Cerebellar cortex (tissue), 1 donor: ENCODE results near the gene SCYL2.
"Not testable (repeated sequence)": the region's sequence is repeated elsewhere in the genome, so short reads cannot be mapped to it uniquely, and the experiment has no call there.

ENCODE experiments used
- DNase-seq: peaks from one replicate; pipeline ENCODE4 v3.0.0-alpha.2; 2015; ENCODE audit warnings: low spot score

SCYL2 gene, protein sequence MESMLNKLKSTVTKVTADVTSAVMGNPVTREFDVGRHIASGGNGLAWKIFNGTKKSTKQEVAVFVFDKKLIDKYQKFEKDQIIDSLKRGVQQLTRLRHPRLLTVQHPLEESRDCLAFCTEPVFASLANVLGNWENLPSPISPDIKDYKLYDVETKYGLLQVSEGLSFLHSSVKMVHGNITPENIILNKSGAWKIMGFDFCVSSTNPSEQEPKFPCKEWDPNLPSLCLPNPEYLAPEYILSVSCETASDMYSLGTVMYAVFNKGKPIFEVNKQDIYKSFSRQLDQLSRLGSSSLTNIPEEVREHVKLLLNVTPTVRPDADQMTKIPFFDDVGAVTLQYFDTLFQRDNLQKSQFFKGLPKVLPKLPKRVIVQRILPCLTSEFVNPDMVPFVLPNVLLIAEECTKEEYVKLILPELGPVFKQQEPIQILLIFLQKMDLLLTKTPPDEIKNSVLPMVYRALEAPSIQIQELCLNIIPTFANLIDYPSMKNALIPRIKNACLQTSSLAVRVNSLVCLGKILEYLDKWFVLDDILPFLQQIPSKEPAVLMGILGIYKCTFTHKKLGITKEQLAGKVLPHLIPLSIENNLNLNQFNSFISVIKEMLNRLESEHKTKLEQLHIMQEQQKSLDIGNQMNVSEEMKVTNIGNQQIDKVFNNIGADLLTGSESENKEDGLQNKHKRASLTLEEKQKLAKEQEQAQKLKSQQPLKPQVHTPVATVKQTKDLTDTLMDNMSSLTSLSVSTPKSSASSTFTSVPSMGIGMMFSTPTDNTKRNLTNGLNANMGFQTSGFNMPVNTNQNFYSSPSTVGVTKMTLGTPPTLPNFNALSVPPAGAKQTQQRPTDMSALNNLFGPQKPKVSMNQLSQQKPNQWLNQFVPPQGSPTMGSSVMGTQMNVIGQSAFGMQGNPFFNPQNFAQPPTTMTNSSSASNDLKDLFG

DNA sequence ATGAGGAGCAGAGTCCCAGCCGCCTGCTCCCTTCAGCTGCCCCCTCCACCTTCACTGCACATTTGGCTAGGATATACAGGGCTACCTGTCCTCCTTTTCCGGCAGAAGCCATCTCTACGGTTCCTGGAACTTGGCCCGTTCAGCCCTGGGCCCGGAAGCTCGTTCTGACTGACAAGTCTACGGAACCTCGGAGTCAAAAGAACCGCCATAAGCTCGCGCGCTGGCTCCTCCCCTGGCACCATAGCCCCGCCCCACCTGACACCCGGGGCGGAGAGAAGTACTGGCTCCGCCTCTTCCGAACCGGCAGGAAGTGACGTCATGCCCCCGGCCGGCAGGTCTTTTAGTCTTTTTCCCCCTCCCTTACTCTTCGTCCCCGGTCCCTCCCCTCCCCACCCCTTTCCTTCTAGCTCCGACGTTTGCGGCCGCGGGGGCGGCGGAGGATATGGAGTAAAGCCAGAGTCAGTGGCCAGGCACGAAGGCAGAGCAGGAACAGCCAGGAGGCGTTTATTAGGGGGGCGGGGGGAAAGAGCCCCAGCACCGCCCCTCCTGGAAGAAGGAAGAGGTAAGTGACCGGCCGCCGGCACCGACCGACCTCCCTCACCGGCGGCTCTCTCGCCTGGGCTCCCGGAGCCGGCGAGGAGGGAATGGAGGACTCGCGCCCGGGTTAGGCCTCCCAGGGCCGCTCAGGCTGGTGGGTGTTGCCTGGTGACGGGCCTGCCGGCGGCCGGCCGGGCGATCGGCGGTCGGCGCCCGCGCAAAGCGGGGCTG lies at the start of gene SCYL2, which contains the start of gene DEPDC4:
Gene SCYL2 (plus strand): TSS at position 343 of the 768 bp plus-strand sequence. CDS start 15,794 bp downstream, outside the sequence.
Gene DEPDC4 (minus strand): TSS at position 245 of the 768 bp plus-strand sequence. CDS start 3 bp downstream, at position 242.
- peak; percentile 98 for DNase-seq

DNA sequence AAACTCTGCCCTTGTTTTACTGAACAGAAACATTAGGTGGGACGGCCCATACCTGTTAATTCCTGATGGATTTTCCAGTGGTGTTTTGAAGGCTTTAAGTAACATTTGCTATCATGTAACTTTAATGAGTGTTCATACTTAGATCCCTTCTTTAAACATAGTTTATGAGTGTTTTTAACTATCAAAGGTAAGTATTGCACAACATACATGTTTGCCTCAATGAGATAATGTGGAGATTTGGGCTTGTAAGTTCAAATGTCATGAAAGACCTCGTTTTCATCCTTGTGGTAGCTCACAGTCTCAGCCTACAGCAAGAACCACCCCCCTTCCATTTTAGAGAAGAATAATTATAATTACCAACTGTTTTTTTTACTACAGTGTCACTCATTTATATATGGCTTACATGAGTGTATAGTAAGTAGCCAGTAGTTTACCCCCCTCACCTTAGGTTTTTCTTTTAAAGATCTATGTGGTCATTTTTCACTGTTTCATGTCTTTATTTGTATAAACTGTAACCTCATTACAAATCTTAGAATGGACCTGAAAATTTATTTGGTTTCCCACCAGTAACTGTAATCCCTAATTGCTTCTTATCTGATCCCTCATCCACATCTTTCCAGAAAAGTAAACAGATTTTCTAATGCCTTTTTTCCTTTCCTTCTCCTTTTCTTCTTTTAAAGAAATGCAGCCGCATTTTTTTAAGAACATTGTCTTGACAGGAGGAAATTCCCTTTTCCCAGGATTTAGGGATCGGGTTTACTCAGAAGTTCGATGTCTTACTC lies 47.5 kb upstream of the SCYL2 start:
- DNase-seq, result no peak

DNA sequence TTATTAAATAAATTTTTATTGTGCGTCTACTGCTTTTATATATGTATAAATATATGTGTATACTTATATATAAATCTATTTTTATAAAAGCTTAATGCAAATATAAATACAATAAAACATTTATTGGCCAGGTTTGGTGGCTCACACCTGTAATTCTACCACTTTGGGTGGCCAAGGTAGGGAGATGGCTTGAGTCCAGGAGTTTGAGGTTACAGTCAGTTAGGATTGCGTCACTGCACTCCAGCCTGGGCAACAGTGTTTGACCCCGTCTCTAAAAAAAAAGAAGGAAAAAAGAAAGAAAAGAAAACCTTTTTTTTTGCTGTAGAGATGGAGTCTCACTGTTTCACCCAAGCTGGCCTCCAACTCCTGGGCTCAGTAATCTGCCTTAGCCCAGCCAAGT lies 45.5 kb upstream of the SCYL2 start:
- no peak for DNase-seq

DNA sequence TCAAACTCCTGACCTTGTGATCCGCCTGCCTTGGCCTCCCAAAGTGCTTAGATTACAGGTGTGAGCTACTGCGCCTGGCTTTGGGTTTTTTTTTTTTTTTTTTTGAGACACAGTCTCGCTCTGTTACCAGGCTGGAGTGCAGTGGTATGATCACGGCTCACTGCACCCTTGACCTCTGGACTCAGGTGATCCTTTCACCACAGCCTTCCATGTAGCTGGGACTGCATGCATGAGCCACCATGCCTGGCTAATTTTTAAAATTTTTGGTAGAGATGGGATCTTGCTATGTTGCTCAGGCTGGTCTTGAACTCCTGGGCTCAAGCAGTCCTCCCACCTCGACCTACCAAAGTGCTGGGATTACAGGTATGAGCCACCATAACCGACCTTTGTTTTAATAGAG lies 44.8 kb upstream of the SCYL2 start:
- DNase-seq, result not testable (repeated sequence)

DNA sequence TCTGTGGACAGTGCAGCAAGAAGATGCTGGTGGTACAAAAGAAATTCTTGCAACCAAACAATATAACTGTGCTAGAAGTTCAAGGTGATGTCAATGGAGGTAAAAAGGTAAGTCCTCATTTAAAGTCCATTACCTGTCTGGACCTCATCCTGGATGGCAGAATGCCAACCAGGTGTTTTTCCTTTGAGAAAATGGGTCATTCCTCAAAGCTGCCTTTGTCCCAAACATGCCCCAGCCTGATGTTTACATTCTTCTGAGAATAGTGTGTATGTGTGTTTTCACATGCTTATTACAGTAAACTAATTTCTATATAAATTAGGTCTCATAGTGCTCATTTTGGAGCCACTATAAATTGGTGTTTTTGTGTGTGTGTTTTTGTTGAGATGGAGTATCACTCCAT lies 41.5 kb upstream of the SCYL2 start:
- no peak for DNase-seq

DNA sequence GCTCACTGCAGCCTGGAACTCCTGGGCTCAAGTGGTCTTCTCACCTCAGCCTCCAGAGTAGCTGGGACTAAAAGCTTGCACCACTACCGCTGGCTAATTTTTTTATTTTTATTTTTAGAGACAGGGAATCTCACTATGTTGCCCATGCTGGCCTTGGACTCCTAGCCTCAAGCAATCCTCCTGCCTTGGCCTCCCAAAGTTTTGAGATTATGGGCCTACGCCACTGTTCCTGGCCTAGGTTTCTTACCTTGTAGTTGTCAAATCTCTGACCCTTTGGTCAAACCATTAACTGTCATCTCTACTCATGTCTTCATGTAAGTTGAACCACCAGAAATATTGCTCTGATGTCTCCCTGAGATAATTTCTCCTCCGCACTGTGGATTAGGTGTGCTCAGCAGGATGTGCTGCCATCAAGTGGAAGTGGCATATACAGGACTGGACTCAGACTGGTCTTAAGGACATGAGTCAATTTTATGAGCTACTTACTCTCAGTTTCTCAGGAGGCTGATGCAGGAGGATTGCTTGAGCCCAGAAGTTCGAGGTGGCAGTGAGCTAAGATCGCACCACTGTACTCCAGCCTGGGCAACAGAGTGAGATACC lies 37.8 kb upstream of the SCYL2 start:
- peak; percentile 10 for DNase-seq

DNA sequence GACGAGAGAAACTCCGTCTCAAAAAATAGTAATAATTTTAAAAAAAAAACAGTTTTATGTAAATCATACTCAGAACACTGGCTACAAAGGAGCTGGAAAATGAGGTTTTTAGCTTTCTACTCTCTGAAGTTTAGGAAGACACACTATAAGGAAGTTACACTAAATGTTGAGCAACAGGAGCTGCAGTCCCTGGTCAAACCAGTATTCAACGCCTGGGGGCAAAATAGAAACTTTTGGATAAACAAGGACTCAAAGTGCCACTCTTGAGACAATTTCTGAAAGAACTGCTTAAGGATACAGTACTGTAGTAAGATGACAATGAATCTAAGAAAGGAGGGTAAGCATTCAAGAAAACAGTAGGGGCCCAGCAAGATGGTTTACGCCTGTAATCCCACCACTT lies 37.1 kb upstream of the SCYL2 start:
- no peak for DNase-seq

DNA sequence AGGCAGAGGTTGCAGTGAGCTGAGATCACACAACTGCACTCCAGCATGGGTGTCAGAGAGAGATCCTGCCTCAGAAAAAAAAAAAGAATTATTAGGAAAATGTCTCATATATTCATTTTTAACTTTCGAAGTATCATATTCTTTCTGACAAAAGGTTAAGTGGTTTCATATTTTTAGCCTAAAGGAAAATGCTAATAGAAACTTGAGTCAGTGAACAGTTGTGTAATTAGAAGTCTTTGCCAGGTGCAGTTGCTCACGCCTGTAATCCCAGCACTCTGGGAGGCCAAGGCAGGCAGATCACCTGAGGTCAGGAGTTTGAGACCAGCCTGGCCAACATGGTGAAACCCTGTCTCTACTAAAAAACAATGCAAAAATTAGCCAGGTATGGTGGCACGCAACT lies 35.1 kb upstream of the SCYL2 start:
- DNase-seq, result not testable (repeated sequence)

DNA sequence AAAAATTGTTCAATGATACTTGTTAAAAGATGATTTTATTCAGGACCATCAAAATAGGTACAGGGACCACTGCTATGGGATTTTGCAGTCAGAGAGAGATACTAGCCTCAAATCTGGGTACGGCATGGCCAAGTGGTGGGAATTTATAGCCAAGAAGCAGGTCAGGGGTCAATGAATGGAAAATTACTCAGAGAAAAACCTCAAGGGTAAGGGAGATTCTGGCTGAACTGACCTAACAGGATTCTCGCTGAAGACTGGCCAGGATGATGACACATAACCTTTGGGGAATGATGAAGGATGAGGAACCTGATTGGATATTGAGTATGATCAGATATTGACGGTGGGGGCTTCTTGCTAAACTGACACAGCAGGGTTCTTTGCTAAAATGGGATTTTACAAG lies 32.8 kb upstream of the SCYL2 start:
- no peak for DNase-seq

DNA sequence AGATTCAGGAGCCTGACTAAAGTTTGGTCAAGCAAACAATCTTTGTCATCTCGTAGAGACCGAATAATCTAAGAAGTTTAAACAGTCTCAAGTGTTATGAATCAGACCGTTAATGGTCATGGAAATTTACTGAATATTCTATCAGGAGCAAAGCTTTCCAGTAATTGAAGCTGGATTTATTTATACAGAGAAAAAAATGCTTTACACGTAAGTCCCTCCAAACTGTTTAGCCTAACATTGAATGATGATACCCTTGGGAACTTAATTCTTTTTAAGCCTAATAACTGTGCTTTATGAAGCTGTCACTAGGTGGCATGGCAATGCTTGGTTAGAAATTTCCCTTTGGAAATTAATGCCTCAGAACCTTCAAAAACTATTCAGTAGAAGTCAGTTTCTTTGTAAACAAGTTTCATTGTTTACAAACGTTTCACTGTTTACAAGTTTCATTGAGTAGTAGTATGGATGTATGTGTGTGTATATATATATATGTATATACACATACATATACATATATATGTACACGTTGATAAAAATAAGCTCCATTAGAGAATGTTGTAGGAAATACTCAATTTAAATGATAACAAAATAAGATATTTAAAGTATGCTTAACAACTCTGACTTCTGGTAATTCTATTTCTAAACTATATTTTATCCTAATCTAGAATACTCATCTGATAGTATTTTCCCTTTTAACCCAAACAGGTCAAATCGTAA lies 32.2 kb upstream of the SCYL2 start:
- peak; percentile 61 for DNase-seq

DNA sequence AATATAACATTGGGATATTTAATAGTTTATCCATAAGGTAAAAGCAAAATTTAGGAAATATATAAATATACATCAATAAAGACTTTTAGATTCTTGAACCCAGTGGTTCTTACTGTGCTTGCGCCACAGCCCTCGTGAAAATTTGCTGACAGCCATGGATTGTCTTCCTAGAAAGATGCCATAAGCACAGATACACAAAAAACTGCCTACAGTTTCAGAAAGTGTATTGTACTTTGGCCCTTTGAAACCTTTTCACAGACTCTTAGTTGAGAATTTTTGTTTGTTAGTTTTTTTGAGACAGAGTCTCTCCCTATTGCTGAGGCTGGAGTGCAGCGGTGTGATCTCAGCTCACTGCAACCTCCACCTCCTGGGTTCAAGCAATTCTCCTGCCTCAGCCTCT lies 28.2 kb upstream of the SCYL2 start:
- DNase-seq, result no peak

DNA sequence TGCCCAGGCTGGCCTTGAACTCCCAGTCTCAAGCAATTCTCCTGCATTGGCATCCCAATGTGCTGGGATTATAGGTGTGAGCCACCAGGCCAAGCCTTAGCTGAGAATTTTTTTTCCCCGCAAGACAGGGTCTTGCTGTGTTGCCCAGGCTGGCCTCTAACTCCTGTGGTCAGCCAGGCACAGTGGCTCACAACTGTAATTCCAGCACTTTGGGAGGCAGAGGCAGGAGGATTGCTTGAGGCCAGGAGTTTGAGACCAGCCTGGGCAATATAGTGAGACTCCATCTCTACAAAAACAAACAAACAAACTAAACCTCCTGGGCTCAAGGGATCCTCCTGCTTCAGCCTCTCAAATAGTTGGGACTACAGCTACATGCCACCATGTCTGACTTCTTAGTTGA lies 27.4 kb upstream of the SCYL2 start:
- no peak for DNase-seq

DNA sequence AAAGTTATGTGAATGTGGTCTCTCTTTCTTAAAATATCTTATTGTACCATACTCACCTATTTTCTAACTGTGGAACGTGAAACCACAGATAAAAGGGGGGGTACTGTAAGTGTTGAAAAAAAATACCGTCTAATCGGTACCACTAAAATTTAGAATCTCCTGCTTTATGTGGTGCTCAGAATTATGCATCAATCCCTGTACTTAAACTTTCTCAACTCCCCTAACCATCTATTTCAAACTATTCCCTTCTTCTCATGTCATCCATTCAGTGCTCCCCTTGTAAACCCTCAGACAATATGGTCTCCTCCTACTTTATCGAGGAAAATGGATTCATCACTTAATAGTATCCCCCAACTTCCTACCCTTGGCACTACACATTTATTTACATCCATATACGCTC lies 23.8 kb upstream of the SCYL2 start:
- DNase-seq, result no peak

DNA sequence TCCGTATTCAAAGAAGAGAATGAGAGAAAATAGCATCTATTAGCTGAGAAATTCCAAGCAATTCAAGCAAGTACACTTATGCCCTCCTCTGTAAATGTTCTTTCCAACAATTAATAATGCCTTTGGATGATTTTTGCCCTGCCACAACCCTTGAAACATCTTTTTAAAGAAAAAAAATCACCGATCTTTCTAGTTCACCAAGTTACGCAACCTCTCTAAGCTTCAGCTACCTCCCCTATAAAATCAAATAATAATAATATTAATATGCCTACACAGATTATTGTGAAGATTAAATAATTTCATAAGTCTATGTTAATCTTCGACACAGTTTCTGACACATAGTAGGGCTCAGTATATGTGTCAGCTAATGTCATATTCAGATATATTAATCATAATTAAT lies 19.2 kb upstream of the SCYL2 start:
- no peak for DNase-seq

DNA sequence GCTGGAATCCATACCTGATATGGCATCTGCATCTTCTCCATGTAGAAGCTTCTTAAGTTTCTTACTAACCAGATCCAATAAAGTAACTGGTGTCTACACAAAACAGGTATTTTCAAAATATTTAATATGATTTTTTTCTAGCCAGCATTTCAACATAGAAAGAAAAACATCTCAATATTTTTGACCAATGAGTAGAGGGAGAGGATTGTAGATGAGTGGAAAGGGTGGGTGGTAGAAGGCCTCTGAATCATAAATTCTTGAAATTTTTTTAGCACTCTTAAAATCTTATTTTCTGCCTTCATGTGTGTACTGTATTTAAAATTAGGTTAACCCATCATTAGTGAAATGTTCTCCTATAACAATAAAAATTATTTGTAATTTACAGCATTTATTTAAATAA lies 18.1 kb upstream of the SCYL2 start:
- DNase-seq, result no peak

DNA sequence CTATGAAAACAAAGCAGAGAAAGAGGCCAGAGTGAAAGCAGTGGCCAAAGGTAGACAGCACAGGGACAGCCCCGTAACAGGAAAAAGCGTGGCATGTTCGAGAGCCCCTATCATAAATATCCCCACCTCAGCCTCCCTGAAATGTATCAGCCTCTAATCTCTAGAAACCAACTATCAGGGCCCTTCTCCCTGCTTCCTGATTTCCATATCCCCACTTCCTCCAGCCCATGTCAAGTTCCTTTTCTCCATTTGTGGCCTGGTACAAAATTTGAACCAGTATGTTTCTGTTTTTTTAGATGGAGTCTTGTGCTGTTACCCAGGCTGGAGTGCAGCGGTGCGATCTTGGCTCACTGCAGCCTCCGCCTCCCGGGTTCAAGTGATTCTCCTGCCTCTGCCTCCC lies 17.0 kb upstream of the SCYL2 start:
- DNase-seq, result no peak

DNA sequence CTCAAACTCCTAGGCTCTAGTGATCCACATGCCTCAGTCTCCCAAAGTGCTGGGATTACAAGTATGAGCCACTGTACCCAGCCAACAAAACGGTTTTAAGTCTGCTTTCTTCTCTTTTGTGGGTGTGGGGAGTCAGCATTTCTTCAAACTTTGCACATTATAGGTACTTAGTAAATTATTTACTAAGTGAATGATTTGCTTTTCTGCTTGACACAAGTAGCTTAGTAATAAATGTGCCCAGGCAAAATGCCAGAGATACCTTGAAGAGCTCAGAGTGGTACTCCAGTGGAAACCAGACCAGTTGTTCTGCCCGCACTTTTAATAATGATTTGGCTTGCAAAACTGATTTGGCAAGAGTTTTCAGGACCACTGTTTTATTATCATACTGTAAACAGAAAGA lies 15.1 kb upstream of the SCYL2 start:
- DNase-seq, result no peak

DNA sequence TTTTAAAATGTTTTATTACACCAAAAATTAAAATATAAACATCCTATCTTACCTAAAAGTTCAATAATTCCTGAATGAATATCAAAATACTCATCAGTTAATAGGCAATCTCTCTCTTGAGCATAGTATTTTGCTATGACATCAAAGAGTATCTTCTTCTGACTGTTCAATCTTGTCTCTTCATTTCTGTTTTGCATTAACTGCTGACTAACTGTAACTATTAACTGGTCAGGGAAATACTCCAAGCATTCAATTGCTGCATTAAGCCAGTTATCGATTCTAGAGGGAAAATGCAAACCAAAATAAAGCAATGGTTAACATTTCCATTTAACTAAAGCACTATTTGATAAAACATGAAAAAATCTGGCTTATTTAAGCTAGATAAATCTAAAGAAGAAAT lies 13.5 kb upstream of the SCYL2 start:
- no peak for DNase-seq

DNA sequence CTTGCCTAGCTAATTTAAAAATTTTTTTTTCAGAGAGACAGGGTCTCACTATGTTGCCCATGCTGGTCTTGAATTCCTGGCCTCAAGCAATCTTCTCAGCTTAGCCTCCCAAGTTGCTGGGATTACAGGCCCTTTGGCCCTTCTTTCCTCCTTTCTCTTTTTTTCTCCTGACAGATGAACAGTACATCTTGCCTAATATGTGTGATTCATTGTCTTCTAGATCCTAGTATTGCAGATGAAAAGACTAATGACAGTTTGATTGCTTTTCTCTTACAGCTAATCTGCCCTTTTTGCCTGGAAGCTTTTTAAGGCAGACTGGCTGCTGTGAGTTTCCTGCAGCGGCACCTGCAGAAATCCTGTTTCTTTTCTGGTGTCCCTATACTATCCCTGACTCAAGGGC lies 12.1 kb upstream of the SCYL2 start:
- DNase-seq, result no peak

DNA sequence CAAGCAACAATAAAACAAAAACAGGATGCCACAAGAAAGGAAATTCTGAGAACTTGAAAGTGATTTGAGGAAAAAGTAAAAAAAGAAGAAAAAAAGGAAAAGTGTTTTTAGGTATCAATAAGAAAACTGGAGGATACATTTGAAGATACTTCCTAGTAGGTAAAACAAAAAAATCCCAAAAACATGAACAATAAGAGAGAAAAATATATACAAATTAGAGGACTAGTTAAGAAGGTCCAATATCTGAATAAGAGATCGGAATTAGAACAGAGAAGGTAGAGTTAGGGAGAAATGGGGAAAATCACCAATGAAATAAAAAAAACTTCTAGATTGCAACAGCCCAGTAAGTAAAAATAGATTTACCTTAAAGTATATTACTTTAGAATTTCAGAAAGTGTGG lies 8.8 kb upstream of the SCYL2 start:
- no peak for DNase-seq
